Hematopoietic multipotent progenitor cell treated with erythropoietin and hydrocortisone succinate and interleukin-3 and kit ligand, for 8 days (in vitro differentiated cells): Measurements from ENCODE around the gene CTNNA3.

Experiments used
- DNase-seq: peaks from one replicate; pipeline ENCODE4 v3.0.0-alpha.2; 2015

Gene CTNNA3

DNA sequence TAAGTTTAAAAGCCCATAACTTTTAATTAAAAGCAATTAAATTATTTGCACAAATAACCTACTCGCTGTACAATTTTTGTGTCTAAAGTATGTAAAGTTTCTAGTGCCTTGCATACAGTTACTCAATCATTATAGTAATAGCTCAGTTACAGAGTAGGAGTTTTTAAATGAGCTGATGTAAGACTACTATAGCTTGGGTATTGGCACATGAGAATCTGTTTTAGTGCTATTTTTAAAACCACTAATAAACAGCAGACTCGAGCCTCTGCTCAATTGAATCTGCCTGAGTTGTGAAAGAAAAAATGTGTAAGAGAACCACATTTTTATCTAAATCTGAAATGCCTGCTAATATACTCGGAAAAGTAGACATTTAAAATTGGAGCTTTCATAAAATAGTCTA is 31.1 kb downstream of the CTNNA3 start:
- no peak for DNase-seq

DNA sequence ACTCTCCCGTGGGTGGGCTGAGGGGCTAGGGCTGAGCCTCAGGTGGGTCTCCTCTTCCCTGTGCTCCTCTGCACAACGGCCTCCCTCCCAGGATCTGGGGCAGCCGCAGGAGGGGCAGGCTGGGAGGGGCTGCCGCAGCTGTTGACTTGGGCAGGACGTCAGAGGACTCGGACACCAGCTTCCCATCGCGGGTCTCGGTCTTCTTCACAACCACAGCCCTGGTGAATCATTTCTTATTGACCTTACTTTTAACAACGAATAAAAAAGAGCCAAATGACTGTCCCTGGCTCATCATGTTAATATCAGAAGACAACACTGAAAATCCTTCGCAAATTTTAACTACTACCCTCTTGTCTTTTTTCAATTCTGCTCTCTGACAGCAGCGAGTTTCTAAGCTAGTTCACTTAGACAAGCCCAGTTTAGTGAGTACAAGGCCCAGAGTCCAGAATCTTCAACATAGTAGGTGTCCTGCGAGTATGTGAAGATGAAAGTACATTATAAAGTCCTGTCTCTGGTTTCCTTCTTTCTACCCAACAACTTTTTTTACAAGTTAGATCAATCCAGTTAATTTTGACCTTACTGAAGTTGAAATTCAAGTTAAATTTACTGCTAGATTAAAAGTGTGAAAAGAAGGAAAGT is 32.4 kb downstream of the CTNNA3 start:
- DNase-seq, result no peak

- no peak for DNase-seq
Measured at GRCh38 chr10:67662415-67662814, 33.6 kb downstream of the CTNNA3 start.

DNA sequence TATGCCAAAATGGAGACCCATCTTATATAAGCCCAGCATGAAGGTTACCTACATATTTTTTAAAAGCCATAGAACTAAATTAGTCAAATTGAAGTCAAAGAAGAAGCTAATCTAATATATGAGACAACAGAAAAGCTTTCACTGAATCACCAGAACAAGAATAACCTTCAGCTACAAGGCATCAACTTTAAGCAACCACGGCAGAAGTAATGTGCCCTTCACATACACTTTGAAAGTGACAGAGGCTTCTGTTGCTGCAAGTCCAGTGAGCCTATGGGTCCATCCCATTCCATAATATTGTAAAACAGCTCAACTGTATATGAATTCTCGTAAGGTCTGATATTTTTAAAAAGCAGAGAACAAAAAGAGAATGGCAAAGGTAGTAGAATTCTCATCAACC is 36.5 kb downstream of the CTNNA3 start:
- no peak for DNase-seq

- DNase-seq, result no peak
Measured at GRCh38 chr10:67657775-67658174, 38.2 kb downstream of the CTNNA3 start.

GRCh38 chr10:67650558-67650957 is 45.4 kb downstream of the CTNNA3 start:
- no peak for DNase-seq

DNA sequence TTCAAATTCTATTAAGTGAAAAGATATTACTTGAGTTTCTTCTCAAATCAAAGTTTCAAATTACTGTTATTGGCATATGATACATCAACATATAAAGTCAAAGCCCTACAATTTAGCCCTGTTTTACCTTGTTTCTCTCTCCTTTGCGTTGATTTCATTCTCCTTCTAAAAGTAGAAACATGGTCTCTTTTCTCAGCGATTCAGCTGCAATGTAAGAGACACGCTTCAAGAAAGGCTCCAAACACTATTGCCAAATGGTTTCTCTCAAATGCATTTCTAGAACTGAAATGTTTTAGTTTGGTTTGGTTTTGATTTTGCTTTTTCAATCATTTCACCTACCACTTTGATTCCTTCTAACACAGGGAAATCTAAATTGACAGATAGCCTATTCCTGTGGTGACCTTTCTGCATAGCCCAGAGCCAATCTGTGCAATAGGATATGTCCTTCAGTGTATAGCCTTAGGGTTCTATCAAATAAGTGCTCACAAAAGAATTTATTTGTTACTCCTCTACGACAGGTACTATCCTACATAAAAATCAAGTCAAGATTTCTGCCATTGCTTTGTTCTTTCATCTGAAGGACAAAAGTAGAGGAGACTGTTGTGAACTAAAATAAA is 47.3 kb downstream of the CTNNA3 start:
- DNase-seq, result no peak

GRCh38 chr10:67630904-67631303 is 65.1 kb downstream of the CTNNA3 start:
- no peak for DNase-seq

GRCh38 chr10:67629461-67629971 is 66.5 kb downstream of the CTNNA3 start:
- no peak for DNase-seq

- DNase-seq, result no peak
Measured at GRCh38 chr10:67622984-67623383, 73.0 kb downstream of the CTNNA3 start.

- no peak for DNase-seq
Measured at GRCh38 chr10:67622511-67622910, 73.5 kb downstream of the CTNNA3 start.

DNA sequence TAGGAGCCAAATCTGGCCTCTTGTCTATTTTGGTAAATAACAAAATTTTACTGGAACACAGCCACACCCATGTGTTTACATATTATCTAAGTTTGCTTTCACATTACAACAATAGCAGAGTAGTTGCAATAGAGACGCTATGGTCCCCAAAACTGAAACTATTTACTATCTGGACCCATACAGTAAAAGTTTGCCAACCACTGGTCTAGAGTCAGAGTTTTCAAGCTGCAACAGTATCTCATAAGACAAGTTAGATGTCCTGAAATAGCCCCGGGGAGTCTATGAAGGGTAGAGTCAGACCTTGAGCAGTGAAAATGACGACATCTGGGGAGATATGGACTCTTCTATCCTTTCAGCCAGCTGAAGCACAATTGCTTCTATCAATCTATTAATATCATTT is 74.2 kb downstream of the CTNNA3 start:
- no peak for DNase-seq

DNA sequence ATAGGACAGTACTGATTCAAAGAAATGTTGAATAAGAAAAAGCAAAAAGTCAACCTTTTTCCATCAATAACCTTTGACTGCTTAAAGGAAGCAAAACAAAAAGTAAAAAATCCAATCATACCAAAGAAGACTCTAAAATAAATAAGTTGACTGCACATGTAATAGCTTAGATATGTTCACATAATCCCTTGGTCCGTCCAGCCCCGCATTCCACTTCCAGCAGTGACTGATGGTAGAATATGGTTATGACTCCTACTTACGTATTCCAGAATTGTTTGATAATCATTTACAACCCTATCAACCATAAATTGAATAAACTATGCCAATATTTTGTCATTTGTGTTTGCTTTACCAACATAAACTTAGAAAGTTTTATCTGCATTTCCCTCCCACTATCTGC is 77.9 kb downstream of the CTNNA3 start:
- no peak for DNase-seq

DNA sequence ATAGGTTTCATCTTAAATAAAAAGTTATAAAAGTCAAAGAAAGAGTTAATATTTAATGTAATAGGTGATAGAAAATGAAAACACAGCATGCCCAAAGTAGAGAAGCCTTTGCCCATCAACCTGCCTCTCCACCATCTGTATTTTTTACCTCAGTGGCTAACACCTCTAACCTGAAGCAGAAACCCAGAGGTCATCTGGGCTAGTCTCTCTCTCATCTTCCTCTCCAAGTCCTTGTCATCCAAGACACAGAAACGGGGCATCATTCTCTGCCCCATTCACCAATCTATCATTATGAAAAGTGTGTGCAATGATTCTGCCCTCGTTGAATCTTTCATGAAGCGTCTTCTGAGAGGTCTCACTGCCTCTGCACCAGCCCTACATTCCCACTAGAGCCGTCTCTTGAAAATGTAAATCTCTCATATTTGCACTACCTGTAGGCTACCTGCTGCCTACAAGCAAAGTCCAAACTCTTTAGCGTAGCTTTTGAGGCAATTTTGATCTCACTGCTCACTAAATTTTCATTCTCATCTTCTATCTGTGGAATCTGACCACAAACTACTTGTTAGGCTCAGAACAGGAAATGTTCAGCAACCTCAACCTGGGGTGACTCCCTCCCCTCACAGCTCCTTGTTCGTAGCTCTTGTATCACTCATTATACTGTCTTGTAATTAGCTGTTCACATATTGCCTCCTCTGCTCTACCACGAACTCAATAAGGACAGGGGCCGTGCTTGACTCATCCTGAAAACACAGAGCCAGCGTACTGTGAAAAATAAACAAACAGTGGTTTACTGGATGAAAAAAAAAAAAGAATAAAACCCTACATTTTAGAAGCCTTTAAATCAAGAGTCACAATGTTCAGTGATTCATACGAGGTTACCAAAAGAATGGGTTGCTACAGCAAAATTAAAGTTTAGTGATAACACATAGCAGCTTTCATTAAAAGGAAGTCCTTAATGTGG is 83.1 kb downstream of the CTNNA3 start:
- DNase-seq, result no peak

DNA sequence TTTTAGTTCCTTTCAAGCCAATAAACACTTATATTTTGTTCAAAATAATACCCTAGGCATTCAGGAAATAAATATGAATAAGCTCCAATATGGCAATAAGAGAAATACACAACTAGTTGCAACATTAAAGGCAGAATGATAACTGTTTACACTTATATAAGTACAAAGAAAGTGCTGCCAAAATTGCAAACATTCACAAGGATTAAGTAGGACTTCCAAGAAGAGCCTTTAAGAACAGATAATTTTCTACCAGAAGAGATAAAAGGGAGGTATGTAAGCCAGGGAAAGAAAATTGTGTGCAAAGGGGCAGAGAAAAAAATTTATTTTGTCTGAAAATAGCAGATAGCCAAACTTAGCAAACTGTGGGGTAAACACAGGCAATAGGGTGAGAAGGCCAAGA is 83.8 kb downstream of the CTNNA3 start:
- DNase-seq, result no peak

GRCh38 chr10:67609996-67610793 is 85.8 kb downstream of the CTNNA3 start:
- DNase-seq, result no peak

GRCh38 chr10:67608001-67608400 is 88.0 kb downstream of the CTNNA3 start:
- DNase-seq, result no peak

- DNase-seq, result no peak
Measured at GRCh38 chr10:67607472-67607871, 88.5 kb downstream of the CTNNA3 start.

DNA sequence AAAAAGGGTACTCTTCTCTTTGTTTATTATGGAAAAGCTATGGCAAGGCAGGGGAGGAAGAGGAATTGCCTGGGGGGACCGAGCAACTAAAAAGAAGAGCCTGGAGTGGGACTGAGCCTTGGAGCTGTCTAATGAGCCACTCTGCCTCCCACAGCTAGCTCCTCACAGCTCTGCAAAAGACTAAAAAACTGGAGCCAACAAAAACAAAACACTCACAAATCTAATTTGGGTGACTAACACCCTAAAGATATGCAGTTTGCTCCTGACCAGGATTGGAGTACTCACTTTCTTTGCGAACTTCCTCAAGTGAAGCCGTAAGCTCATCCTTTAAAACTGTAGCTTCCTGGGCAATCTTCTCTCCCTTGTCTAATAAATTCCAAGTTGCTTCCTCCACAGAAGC is 89.4 kb downstream of the CTNNA3 start:
- no peak for DNase-seq

DNA sequence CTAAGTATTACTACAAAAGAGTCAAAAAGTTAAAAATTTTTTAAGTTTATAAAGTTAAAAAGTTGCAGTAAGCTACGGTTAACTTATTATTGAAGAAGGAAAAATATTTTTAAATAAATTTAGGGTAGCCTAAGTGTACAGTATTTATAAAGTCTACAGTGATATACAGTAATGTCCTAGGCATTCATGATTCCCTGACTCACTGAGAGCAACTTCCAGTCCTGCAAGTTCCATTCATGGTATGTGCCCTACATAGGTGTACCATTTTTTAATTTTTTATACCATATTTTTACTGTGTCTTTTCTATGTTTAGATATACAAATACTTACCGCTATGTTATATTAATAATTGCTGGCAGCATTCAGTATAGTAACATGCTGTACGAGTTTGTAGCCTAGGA is 92.3 kb downstream of the CTNNA3 start:
- DNase-seq, result no peak

DNA sequence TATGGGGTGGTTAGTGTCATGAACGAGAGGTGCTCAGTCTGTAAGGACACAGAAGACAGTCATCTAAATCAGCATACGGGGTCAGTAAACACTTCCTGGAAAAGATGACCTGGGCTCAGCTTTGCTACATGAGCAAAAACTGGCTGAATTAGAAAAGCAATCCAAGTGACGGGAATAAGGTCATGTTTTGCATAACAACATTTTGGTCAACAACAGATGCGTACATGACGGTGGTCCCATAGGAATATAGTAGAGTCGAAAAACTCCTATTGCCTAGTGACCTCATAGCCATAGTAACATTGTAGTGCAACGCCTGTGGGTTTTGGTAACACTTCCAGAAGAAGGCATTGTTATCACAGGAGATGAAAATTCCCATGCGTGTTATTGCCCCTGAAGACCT is 92.9 kb downstream of the CTNNA3 start:
- no peak for DNase-seq

GRCh38 chr10:67602268-67602950 is 93.6 kb downstream of the CTNNA3 start:
- DNase-seq, result no peak
